H1 (cell line): Measurements from ENCODE around the gene POTEF. TPM values are rescaled to one million over a fixed set of nuclear protein-coding genes. Genes with fewer than 3 reads are reported as not detected.
A peak's percentile ranks its signal among the peaks of the same experiment; 100 is the strongest.

ENCODE experiments used
- CTCF ChIA-PET: fragments of 300-600 bp; sonication (Branson Sonifier 250); formaldehyde crosslinking; loops from one replicate; lab custom pipeline; 2021; ENCODE audit not compliant: partially characterized antibody; lab: Charles Lee
- POLR2A ChIA-PET: fragments of 300-600 bp; sonication (Branson Sonifier 250); formaldehyde crosslinking; loops from one replicate; lab custom pipeline; 2021; ENCODE audit warnings: inconsistent platforms; ENCODE audit not compliant: partially characterized antibody; lab: Charles Lee
- DNase-seq, 2 experiments: peaks; one replicate each; pipeline versions ENCODE4 v3.0.0 to v3.0.0-alpha.2; 2010 to 2022; ENCODE audit warnings: low spot score in 2 of 2, low read depth in 1 of 2, mixed read lengths in 1 of 2
- FAIRE-seq: peaks from 2 replicates; lab custom pipeline; 2011; peaks lifted over from hg19 to GRCh38; lab: Jason Lieb, UNC
- H2AFZ ChIP-seq: 2 replicates; pipeline ENCODE4 v1.8.1; 2012; ENCODE audit warnings: low read length, inconsistent platforms
- H2AK5ac ChIP-seq: 2 replicates; pipeline ENCODE4 v1.6.1; 2013; ENCODE audit warnings: low read depth, low read length
- H2BK120ac ChIP-seq: replicated peaks from 2 replicates; pipeline ENCODE3; 2013; ENCODE audit warnings: low read depth, low read length, inconsistent platforms
- H2BK12ac ChIP-seq: 2 replicates; pipeline ENCODE4 v1.6.1; 2013; ENCODE audit warnings: low read depth, low read length
- H2BK15ac ChIP-seq: 2 replicates; pipeline ENCODE4 v1.6.1; 2013; ENCODE audit warnings: low read length
- H2BK20ac ChIP-seq: 2 replicates; pipeline ENCODE4 v1.6.1; 2013; ENCODE audit warnings: low read length
- H2BK5ac ChIP-seq: 2 replicates; pipeline ENCODE4 v1.6.1; 2013; ENCODE audit warnings: low read depth, low read length
- H3K14ac ChIP-seq: 2 replicates; pipeline ENCODE4 v1.6.1; 2013; ENCODE audit warnings: inconsistent platforms; ENCODE audit not compliant: insufficient read length
- H3K18ac ChIP-seq: 2 replicates; pipeline ENCODE4 v1.6.1; 2013; ENCODE audit warnings: low read length; ENCODE audit errors: extremely low read depth
- H3K23ac ChIP-seq: 2 replicates; pipeline ENCODE4 v1.6.1; 2013; ENCODE audit warnings: inconsistent platforms; ENCODE audit not compliant: insufficient read length
- H3K23me2 ChIP-seq: 2 replicates; pipeline ENCODE4 v1.6.1; 2013; ENCODE audit warnings: low read depth, low read length
- H3K27ac ChIP-seq: 2 replicates; pipeline ENCODE4 v1.6.1; 2011; ENCODE audit warnings: low read depth, low read length, inconsistent platforms
- H3K27me3 ChIP-seq, 4 experiments: replicated peaks in 1 of 4; 1 replicate in 1 of 4; 2 replicates in 3 of 4; pipeline versions ENCODE4 v1.6.1 to v1.8.1; 2011 to 2013; ENCODE audit warnings: low read length in 3 of 4, mild to moderate bottlenecking in 3 of 4, inconsistent platforms in 2 of 4, mixed read lengths in 2 of 4, moderate library complexity in 1 of 4; ENCODE audit not compliant: control insufficient read depth in 3 of 4, insufficient read depth in 3 of 4; ENCODE audit errors: extremely low read depth in 1 of 4
- H3K36me3 ChIP-seq, 4 experiments: 2 replicates each; pipeline versions ENCODE4 v1.6.1 to v1.8.1; 2011 to 2013; ENCODE audit warnings: mild to moderate bottlenecking in 4 of 4, low read length in 3 of 4, moderate library complexity in 2 of 4, control low read depth in 1 of 4, inconsistent platforms in 1 of 4; ENCODE audit not compliant: insufficient read depth in 4 of 4, control insufficient read depth in 2 of 4
- H3K4ac ChIP-seq: replicated peaks from 2 replicates; pipeline ENCODE3; 2013; ENCODE audit warnings: low read length, low read depth, mixed read lengths, inconsistent platforms; ENCODE audit not compliant: insufficient read length
- H3K4me1 ChIP-seq, 4 experiments: replicated peaks in 1 of 4; 1 replicate in 1 of 4; 2 replicates in 3 of 4; pipeline versions ENCODE4 v1.6.1 to v1.8.1; 2011 to 2013; ENCODE audit warnings: low read length in 3 of 4, inconsistent platforms in 2 of 4, mixed read lengths in 1 of 4; ENCODE audit not compliant: insufficient read depth in 4 of 4, control insufficient read depth in 3 of 4
- H3K4me2 ChIP-seq, 2 experiments: 2 replicates each; pipeline versions ENCODE4 v1.6.1 to v1.8.1; 2011 to 2013; ENCODE audit warnings: low read depth in 2 of 2, low read length in 2 of 2, control low read depth in 1 of 2, inconsistent platforms in 1 of 2, mild to moderate bottlenecking in 1 of 2; ENCODE audit not compliant: insufficient read depth in 1 of 2
- H3K4me3 ChIP-seq, 4 experiments: fragments of 200-600, 300-600 bp in 1 of 4; sonication (generic), shearing (Covaris generic), sonication (Bioruptor Twin) in 1 of 4; 2 replicates each; pipeline versions ENCODE4 v1.5.1 to v1.8.1; 2011 to 2016; ENCODE audit warnings: low read length in 4 of 4, low read depth in 3 of 4, control low read depth in 2 of 4, inconsistent platforms in 2 of 4, mild to moderate bottlenecking in 2 of 4, mixed read lengths in 1 of 4, moderate library complexity in 1 of 4; ENCODE audit not compliant: insufficient read depth in 2 of 4; ENCODE audit errors: extremely low read depth in 1 of 4
- H3K56ac ChIP-seq: replicated peaks from 2 replicates; pipeline ENCODE3; 2013; ENCODE audit warnings: low read depth, mild to moderate bottlenecking, mixed read lengths, low read length, inconsistent platforms; ENCODE audit not compliant: insufficient read length
- H3K79me1 ChIP-seq: 2 replicates; pipeline ENCODE4 v1.6.1; 2013; ENCODE audit warnings: low read depth, low read length, control low read depth
- H3K79me2 ChIP-seq, 2 experiments: 2 replicates each; pipeline versions ENCODE4 v1.6.1 to v1.8.1; 2012 to 2013; ENCODE audit warnings: low read length in 2 of 2, mild to moderate bottlenecking in 2 of 2, inconsistent platforms in 1 of 2; ENCODE audit not compliant: insufficient read depth in 2 of 2, control insufficient read depth in 1 of 2
- H3K9ac ChIP-seq, 4 experiments: replicated peaks in 1 of 4; 1 replicate in 1 of 4; 2 replicates in 3 of 4; pipeline versions ENCODE4 v1.6.1 to v1.8.1; 2011 to 2013; ENCODE audit warnings: low read depth in 3 of 4, low read length in 3 of 4, control low read depth in 2 of 4, mild to moderate bottlenecking in 2 of 4, moderate library complexity in 2 of 4, inconsistent platforms in 1 of 4; ENCODE audit errors: extremely low read depth in 1 of 4
- H3K9me3 ChIP-seq, 2 experiments: 2 replicates each; pipeline versions ENCODE4 v1.6.1 to v1.8.1; 2012 to 2013; ENCODE audit warnings: mild to moderate bottlenecking in 2 of 2, moderate library complexity in 2 of 2, control low read depth in 1 of 2, inconsistent platforms in 1 of 2, low read depth in 1 of 2, low read length in 1 of 2, mixed read lengths in 1 of 2; ENCODE audit not compliant: insufficient read depth in 2 of 2
- H4K20me1 ChIP-seq, 2 experiments: replicated peaks in 1 of 2; 2 replicates each; pipeline versions ENCODE3 to v1.8.1; 2011 to 2013; ENCODE audit warnings: inconsistent platforms in 2 of 2, low read length in 2 of 2, mild to moderate bottlenecking in 1 of 2; ENCODE audit not compliant: insufficient read depth in 2 of 2, control insufficient read depth in 1 of 2
- H4K5ac ChIP-seq: 2 replicates; pipeline ENCODE4 v1.6.1; 2013; ENCODE audit warnings: low read length, low read depth, mixed read lengths, inconsistent platforms; ENCODE audit not compliant: insufficient read length
- H4K8ac ChIP-seq: 2 replicates; pipeline ENCODE4 v1.8.0; 2013; ENCODE audit warnings: mild to moderate bottlenecking, moderate library complexity, low read length, inconsistent platforms; ENCODE audit not compliant: insufficient read depth; ENCODE audit errors: extremely low read depth
- H4K91ac ChIP-seq: replicated peaks from 2 replicates; pipeline ENCODE3; 2013; ENCODE audit warnings: low read length, mixed read lengths, inconsistent platforms; ENCODE audit not compliant: insufficient read length
- HDAC6 ChIP-seq: IDR thresholded peaks from one replicate; pipeline ENCODE4 v1.7.1; 2012; ENCODE audit warnings: low read depth, mild to moderate bottlenecking, inconsistent platforms, low read length, moderate library complexity
- POLR2AphosphoS5 ChIP-seq: IDR thresholded peaks from 2 replicates; pipeline ENCODE4 v1.6.1; 2011; ENCODE audit warnings: low read depth, low read length
- RBBP5 ChIP-seq: IDR thresholded peaks from 2 replicates; pipeline ENCODE4 v1.7.1; 2012; ENCODE audit warnings: low read depth, mild to moderate bottlenecking, inconsistent platforms, low read length, moderate library complexity, borderline replicate concordance
- SAP30 ChIP-seq: fragments of 300-600 bp; sonication (generic); IDR thresholded peaks from 2 replicates; pipeline ENCODE4 v1.7.1; 2012; ENCODE audit warnings: low read length, moderate library complexity, mild to moderate bottlenecking, inconsistent platforms; ENCODE audit not compliant: insufficient read depth, insufficient replicate concordance
- WGBS, 2 experiments: shearing (Covaris generic) in 1 of 2; methylation state at CpG; one replicate each; pipeline versions ENCODE4 v1.1.6 to v1.1.7; 2013 to 2015; ENCODE audit warnings: low lambda C conversion rate in 2 of 2, mixed read lengths in 2 of 2, inconsistent platforms in 1 of 2, low coverage in 1 of 2, missing lambda C conversion rate in 1 of 2; ENCODE audit not compliant: insufficient replicate concordance in 2 of 2, insufficient coverage in 1 of 2, insufficient read length in 1 of 2; ENCODE audit errors: extremely low coverage in 1 of 2, missing lambda C conversion rate in 1 of 2; 5-methylcytosine and 5-hydroxymethylcytosine counted together
- polyA plus RNA-seq, 7 experiments: library from polyadenylated mRNA; depleted of rRNA in 3 of 7; stranded (reverse) in 5 of 7; unstranded in 2 of 7; fragments of >200 nt in 5 of 7; fragments of 200-250 nt in 2 of 7; gene quantifications; 1 replicate in 5 of 7; 2 replicates in 1 of 7; 4 replicates in 1 of 7; pipeline versions ENCODE4 v1.2.1 to v1.2.3, GENCODE V29; 2011 to 2013; ENCODE audit warnings: missing spikeins in 2 of 7, mixed read lengths in 2 of 7
- total RNA-seq: library from RNA; stranded (reverse); fragmentation: NEBNext Ultra II Directional; extraction: Animal tissue kit (Norgen Biotek cat#: 25700); gene quantifications from 2 replicates; pipeline ENCODE4 v1.2.1, GENCODE V29; 2021

Gene POTEF
- total and polyA plus RNA-seq, 2 of the 8 experiments (the other 6 are each of a cell fraction or from before 2014, with no cell fraction given) = 0.24 to 0.36 TPM

- no peak overlapping the region for H3K23ac ChIP-seq
- H3K27ac ChIP-seq = no peak overlapping the region
- no peak overlapping the region for H3K4me2 ChIP-seq
- no peak overlapping the region for H2AFZ ChIP-seq
- no peak overlapping the region for H2BK12ac ChIP-seq
- H4K8ac ChIP-seq = no peak overlapping the region
- POLR2A ChIA-PET = interaction anchor here (0.9 kb wide), 1 partner anchor 12 kb away, joined by 3 read pairs; no protein-coding TSS in a partner anchor
- H3K4me3 ChIP-seq = no peak overlapping the region
- H3K23me2 ChIP-seq = no peaks in the 10 kb centered on the region
- no peak overlapping the region for H3K4ac ChIP-seq
- no peak overlapping the region for H2AK5ac ChIP-seq
- CTCF ChIA-PET = no interaction called here
- no peak for DNase-seq
- no peak overlapping the region for H3K18ac ChIP-seq
- no peak overlapping the region for H3K14ac ChIP-seq
- H3K56ac ChIP-seq = no peak overlapping the region
- FAIRE-seq = no peak
- 86% methylated on average over 9 of the region's 9 CpGs; no CpG with 5 or more reads in 1 of the 2 experiments for WGBS, 2 experiments
- no peak overlapping the region for H2BK15ac ChIP-seq
- no peaks in the 10 kb centered on the region for H3K79me2 ChIP-seq
- peak; percentile 29; the same call in 1 of the 2 replicates for TF ChIP-seq POLR2AphosphoS5
- TF ChIP-seq HDAC6 = no peak
- TF ChIP-seq SAP30 = no peak
- TF ChIP-seq RBBP5 = no peak
- no peak overlapping the region for H4K5ac ChIP-seq
- H2BK5ac ChIP-seq = no peak overlapping the region
- H3K9me3 ChIP-seq = no peaks in the 10 kb centered on the region
- no peaks in the 10 kb centered on the region for H4K20me1 ChIP-seq
- no peak overlapping the region for H3K9ac ChIP-seq
- H3K4me1 ChIP-seq = no peaks in the 10 kb centered on the region
- no peak overlapping the region for H4K91ac ChIP-seq
- H3K79me1 ChIP-seq = no peaks in the 10 kb centered on the region
- peaks cover under 1 to 25% (median 8%) of the 10 kb centered on the region in 4 experiments for H3K36me3 ChIP-seq
- H2BK120ac ChIP-seq = no peak overlapping the region
- no peak overlapping the region for H2BK20ac ChIP-seq
- H3K27me3 ChIP-seq = no peaks in the 10 kb centered on the region
These were observed 29.6 kb upstream of the POTEF start for GRCh38 chr2:130158631-130159030.
